HEK293 (cell line): Measurements from ENCODE around the gene RILPL2.

Source experiments
- CTCF ChIP-seq: fragments of 450-650 bp; formaldehyde crosslinking; IDR thresholded peaks from 2 replicates; pipeline ENCODE4 v1.5.1; 2016; ENCODE audit warnings: missing biosample characterization, missing genetic modification characterization
- SP3 ChIP-seq: fragments of 450-650 bp; formaldehyde crosslinking; IDR thresholded peaks from 2 replicates; pipeline ENCODE4 v1.5.1; 2016; ENCODE audit warnings: missing biosample characterization, missing genetic modification characterization
- ZNF121 ChIP-seq: fragments of 450-650 bp; formaldehyde crosslinking; IDR thresholded peaks from 2 replicates; pipeline ENCODE4 v1.5.1; 2016; ENCODE audit warnings: missing biosample characterization, missing genetic modification characterization
- ZNF16 ChIP-seq: fragments of 450-650 bp; formaldehyde crosslinking; IDR thresholded peaks from 2 replicates; pipeline ENCODE4 v1.5.1; 2016; ENCODE audit warnings: low read depth, missing biosample characterization, missing genetic modification characterization
- ZNF311 ChIP-seq: fragments of 450-650 bp; formaldehyde crosslinking; IDR thresholded peaks from 2 replicates; pipeline ENCODE4 v1.5.1; 2017; ENCODE audit warnings: missing biosample characterization, missing genetic modification characterization, borderline replicate concordance
- ZNF362 ChIP-seq: fragments of 450-650 bp; formaldehyde crosslinking; IDR thresholded peaks from 2 replicates; pipeline ENCODE4 v1.5.1; 2016; ENCODE audit warnings: missing biosample characterization, missing genetic modification characterization
- ZNF670 ChIP-seq: fragments of 450-650 bp; formaldehyde crosslinking; IDR thresholded peaks from 2 replicates; pipeline ENCODE4 v1.5.1; 2016; ENCODE audit warnings: missing biosample characterization, missing genetic modification characterization, low read depth
- ZNF768 ChIP-seq: fragments of 450-650 bp; formaldehyde crosslinking; IDR thresholded peaks from 2 replicates; pipeline ENCODE4 v1.5.1; 2018; ENCODE audit warnings: missing biosample characterization, mild to moderate bottlenecking, missing genetic modification characterization

- TF ChIP-seq ZNF311 (no peak), CTCF (tag by site-specific recombination) (peak; percentile 80), ZNF670 (tag by site-specific recombination) (no peak), ZNF362 (tag by site-specific recombination) (no peak; the same call in 1 of the 2 replicates), ZNF16 (no peak), SP3 (tag by site-specific recombination) (no peak), ZNF768 (tag by site-specific recombination) (no peak), ZNF121 (tag by site-specific recombination) (no peak)
Observed at GRCh38 chr12:123384318-123384993, 52.0 kb downstream of the RILPL2 start.
